ENCODE results near the gene CRNN. TPM values are rescaled to one million over a fixed set of nuclear protein-coding genes. Genes with fewer than 3 reads are reported as not detected.

The CRNN gene
- total and polyA plus RNA-seq, 10 of the 15 experiments (the other 5 are each of a cell fraction or from before 2014, with no cell fraction given): not detected

GRCh38 chr1:152459596-152460528, 45.8 kb upstream of the CRNN start (continued):
- TF ChIP-seq CUX1 (IDR thresholded peaks at IDR 0.05; ENCODE audit: insufficient replicate concordance, low read depth, low read length): no peak
- no peak for TF ChIP-seq STAT3 (IDR thresholded peaks at IDR 0.05; ENCODE audit: low read depth, low read length)
- TF ChIP-seq SUPT20H (IDR thresholded peaks at IDR 0.05; ENCODE audit: borderline replicate concordance, control insufficient read depth, low read depth, low read length): no peak
- TF ChIP-seq ZZZ3 (IDR thresholded peaks at IDR 0.05; ENCODE audit: control insufficient read depth, insufficient read length, low read depth): no peak
- TF ChIP-seq IKZF2 (IDR thresholded peaks at IDR 0.05): peak; percentile 28 to 31; a peak in 1 of 4 replicates
- TF ChIP-seq ZSCAN29 (IDR thresholded peaks at IDR 0.05): no peak
- 0 out of 2 replicates have a peak, but pooled peaks have one; percentile 33 for TF ChIP-seq TCF3 (IDR thresholded peaks at IDR 0.05; ENCODE audit: borderline replicate concordance, insufficient read depth, low read depth, low read length)
- no peak for TF ChIP-seq ZNF622 (IDR thresholded peaks at IDR 0.05)
- TF ChIP-seq FOXM1 (IDR thresholded peaks at IDR 0.05; ENCODE audit: low read depth, low read length): peak; percentile 56
- peak in 1 of 2 experiments; percentile 43; a peak in 1 of 4 replicates for TF ChIP-seq ETV6 (conservative IDR thresholded peaks at IDR 0.05 in 1 of 2, IDR thresholded peaks at IDR 0.05 in 1 of 2; ENCODE audit: borderline replicate concordance in 1 of 2, low read depth in 1 of 2)
- TF ChIP-seq BACH1 (IDR thresholded peaks at IDR 0.05; ENCODE audit: borderline replicate concordance): no peak
- no peak for TF ChIP-seq BCL11A (IDR thresholded peaks at IDR 0.05; ENCODE audit: low read depth, low read length)
- no peak for TF ChIP-seq CHD2 (IDR thresholded peaks at IDR 0.05; ENCODE audit: borderline replicate concordance, low read depth, low read length)
- TF ChIP-seq KAT2A (conservative IDR thresholded peaks at IDR 0.05; ENCODE audit: control insufficient read depth, low read depth, low read length): no peak
- 0 out of 4 replicates have a peak, but pooled peaks of 1 of the 2 experiments have one; percentile 27 for TF ChIP-seq EP300 (IDR thresholded peaks at IDR 0.05; ENCODE audit: borderline replicate concordance in 1 of 2, control insufficient read depth in 1 of 2, low read depth in 2 of 2, low read length in 2 of 2)
- TF ChIP-seq CREB1 (IDR thresholded peaks at IDR 0.05; ENCODE audit: low read depth): peak; percentile 47; the same call in 1 of the 2 replicates
- peak; percentile 83 for TF ChIP-seq NBN (IDR thresholded peaks at IDR 0.05)
- no peak for TF ChIP-seq CHD1 (IDR thresholded peaks at IDR 0.05; ENCODE audit: low read depth, low read length)
- TF ChIP-seq ELK1 (IDR thresholded peaks at IDR 0.05; ENCODE audit: low read depth, low read length): no peak

Measured in GM12878 (cell line).